WI38 (cell line): Measurements from ENCODE around the gene MTUS2.

Experiments
- H3K4me3 ChIP-seq: 2 replicates; pipeline ENCODE4 v1.5.1; 2011; ENCODE audit warnings: low read depth, mild to moderate bottlenecking, control low read depth, low read length
- CTCF ChIP-seq: IDR thresholded peaks from 2 replicates; pipeline ENCODE4 v1.5.1; 2012; ENCODE audit warnings: low read depth, mild to moderate bottlenecking, control low read depth, low read length

MTUS2 gene

GRCh38 chr13:28831117-28831516 is 11.0 kb downstream of the MTUS2 start:
- TF ChIP-seq CTCF, result no peak
- no peak overlapping the region for H3K4me3 ChIP-seq

GRCh38 chr13:28837111-28837510 is 17.0 kb downstream of the MTUS2 start:
- H3K4me3 ChIP-seq, result no peak overlapping the region
- TF ChIP-seq CTCF, result no peak

DNA sequence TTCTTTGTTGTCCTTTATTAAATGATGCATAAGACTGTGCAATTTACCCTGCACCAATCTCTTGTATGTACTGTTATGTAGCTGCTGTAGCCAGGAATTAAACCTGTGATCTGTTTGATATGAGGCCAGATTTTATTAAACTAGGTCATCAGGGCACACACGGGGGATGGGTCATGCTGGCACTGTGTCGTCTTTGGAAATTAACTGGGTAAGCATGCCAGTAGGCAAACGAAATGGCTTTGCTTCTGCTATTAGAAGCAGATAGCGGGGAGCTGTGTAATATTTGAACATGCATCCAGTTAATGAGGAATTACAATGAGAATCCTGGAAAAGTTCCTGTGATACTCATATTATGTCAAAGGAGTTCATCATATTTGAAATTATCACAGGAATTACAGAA is 23.5 kb downstream of the MTUS2 start:
- H3K4me3 ChIP-seq, result no peak overlapping the region
- no peak for TF ChIP-seq CTCF

GRCh38 chr13:28849441-28849840 is 29.3 kb downstream of the MTUS2 start:
- no peak for TF ChIP-seq CTCF
- H3K4me3 ChIP-seq, result no peak overlapping the region

DNA sequence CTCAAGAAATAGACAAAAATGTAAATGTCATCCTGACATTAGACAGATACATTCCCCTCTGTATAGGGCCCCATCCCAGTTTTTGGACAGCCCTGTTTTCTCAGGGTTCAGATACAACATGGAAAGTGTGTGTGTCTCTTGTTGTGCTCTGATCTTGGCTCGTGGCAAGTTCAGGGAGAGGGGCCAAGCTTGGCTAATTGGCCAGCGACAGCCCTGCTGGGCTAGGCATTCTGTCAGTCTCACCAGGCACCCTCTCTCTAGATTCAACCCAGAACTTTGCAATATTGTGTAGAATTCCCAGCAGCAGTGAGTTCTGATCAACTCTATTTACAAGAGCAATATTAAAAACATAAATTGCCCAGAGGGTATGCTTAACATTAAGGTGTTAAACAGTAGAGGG is 30.1 kb downstream of the MTUS2 start:
- no peak overlapping the region for H3K4me3 ChIP-seq
- no peak for TF ChIP-seq CTCF

- TF ChIP-seq CTCF, result no peak
- no peak overlapping the region for H3K4me3 ChIP-seq
These were observed 31.3 kb downstream of the MTUS2 start for GRCh38 chr13:28851422-28851821.

GRCh38 chr13:28854657-28855056 is 34.5 kb downstream of the MTUS2 start:
- TF ChIP-seq CTCF, result no peak
- H3K4me3 ChIP-seq, result no peak overlapping the region
